OCI-LY1 (cell line): ENCODE measurements around the gene SYNJ1.
"Not testable (repeated sequence)": the region's sequence is repeated elsewhere in the genome, so short reads cannot be mapped to it uniquely, and the experiment has no call there.

Source experiments
- EZH2 ChIP-seq: fragments of 200-600 bp; sonication (generic), shearing (Covaris generic); IDR thresholded peaks from 2 replicates; pipeline ENCODE4 v1.8.0; 2017; ENCODE audit warnings: borderline replicate concordance, mixed run types, mild to moderate bottlenecking, antibody characterized with exemption, low read length, moderate library complexity, mixed read lengths
- TF ChIP-seq, protein P1 (sequence below): fragments of 200-600 bp; sonication (generic), shearing (Covaris generic); IDR thresholded peaks from 2 replicates; pipeline ENCODE4 v1.5.1; 2017; ENCODE audit warnings: mild to moderate bottlenecking, antibody characterized with exemption, low read length, moderate library complexity, mixed read lengths

DNA sequence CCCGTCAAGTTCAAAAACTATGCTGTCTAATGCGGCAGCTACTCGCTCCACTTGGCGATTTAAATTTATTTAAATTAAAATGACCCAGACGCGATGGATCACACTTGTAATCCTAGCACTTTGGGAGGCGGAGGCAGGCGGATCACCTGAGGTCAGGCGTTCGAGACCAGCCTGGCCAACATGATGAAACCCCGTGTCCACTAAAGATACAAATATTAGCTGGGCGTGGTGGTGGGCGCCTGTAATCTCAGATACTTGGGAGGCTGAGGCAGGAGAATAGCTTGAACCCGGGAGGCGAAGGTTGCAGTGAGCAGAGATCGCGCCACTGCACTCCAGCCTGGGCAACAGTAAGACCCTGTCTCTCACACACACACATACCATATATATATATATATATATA is 116.9 kb downstream of the SYNJ1 start:
- TF ChIP-seq, protein P1, sequence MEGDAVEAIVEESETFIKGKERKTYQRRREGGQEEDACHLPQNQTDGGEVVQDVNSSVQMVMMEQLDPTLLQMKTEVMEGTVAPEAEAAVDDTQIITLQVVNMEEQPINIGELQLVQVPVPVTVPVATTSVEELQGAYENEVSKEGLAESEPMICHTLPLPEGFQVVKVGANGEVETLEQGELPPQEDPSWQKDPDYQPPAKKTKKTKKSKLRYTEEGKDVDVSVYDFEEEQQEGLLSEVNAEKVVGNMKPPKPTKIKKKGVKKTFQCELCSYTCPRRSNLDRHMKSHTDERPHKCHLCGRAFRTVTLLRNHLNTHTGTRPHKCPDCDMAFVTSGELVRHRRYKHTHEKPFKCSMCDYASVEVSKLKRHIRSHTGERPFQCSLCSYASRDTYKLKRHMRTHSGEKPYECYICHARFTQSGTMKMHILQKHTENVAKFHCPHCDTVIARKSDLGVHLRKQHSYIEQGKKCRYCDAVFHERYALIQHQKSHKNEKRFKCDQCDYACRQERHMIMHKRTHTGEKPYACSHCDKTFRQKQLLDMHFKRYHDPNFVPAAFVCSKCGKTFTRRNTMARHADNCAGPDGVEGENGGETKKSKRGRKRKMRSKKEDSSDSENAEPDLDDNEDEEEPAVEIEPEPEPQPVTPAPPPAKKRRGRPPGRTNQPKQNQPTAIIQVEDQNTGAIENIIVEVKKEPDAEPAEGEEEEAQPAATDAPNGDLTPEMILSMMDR, result not testable (repeated sequence)
- not testable (repeated sequence) for TF ChIP-seq EZH2
